ENCODE results near the gene BAD. TPM values are rescaled to one million over a fixed set of nuclear protein-coding genes. Genes with fewer than 3 reads are reported as not detected.
"Not testable (repeated sequence)": the region's sequence is repeated elsewhere in the genome, so short reads cannot be mapped to it uniquely, and the experiment has no call there.

Gene BAD
- 10 to 100 TPM; 27.6 to 38.8 (median 36.6) TPM for total RNA-seq

- ATAC-seq (peak; percentile 86 to 87), DNase-seq (peak; percentile 87)
- Mint-ChIP-seq H3K4me1 (ENCODE audit: low read depth) (peaks cover 14% of the 10 kb centered on the region), H3K36me3 (ENCODE audit: insufficient read depth) (peaks cover 6% of the 10 kb centered on the region), H3K27me3 (ENCODE audit: low read depth) (no peaks in the 10 kb centered on the region), H3K9me3 (no peaks in the 10 kb centered on the region), H3K4me3 (peak within 1 kb of the TSS; percentile 85)
These were observed at the start of gene BAD for GRCh38 chr11:64284048-64284961. Gene BAD, minus strand, starts transcription at chr11:64284665. Its CDS starts 297 bp downstream, at chr11:64284368.

- Mint-ChIP-seq H3K36me3 (ENCODE audit: insufficient read depth) (peaks cover 6% of the 10 kb centered on the region), H3K4me1 (ENCODE audit: low read depth) (peaks cover 15% of the 10 kb centered on the region), H3K27me3 (ENCODE audit: low read depth) (no peaks in the 10 kb centered on the region), H3K4me3 (no peak overlapping the region), H3K9me3 (no peaks in the 10 kb centered on the region)
- ATAC-seq: no peak
- no peak for DNase-seq
These were observed 49.1 kb upstream of the BAD start for GRCh38 chr11:64333556-64333955.

GRCh38 chr11:64331569-64332371 lies 47.3 kb upstream of the BAD start:
- DNase-seq: peak; percentile 62
- H3K27me3 Mint-ChIP-seq (ENCODE audit: low read depth): no peaks in the 10 kb centered on the region
- H3K4me1 Mint-ChIP-seq (ENCODE audit: low read depth): peaks cover 12% of the 10 kb centered on the region
- H3K36me3 Mint-ChIP-seq (ENCODE audit: insufficient read depth): no peaks in the 10 kb centered on the region
- peak; percentile 79 for ATAC-seq
- no peaks in the 10 kb centered on the region for H3K9me3 Mint-ChIP-seq
- peak overlapping the region; percentile 0 for H3K4me3 Mint-ChIP-seq

- H3K27me3 Mint-ChIP-seq (ENCODE audit: low read depth): no peaks in the 10 kb centered on the region
- DNase-seq (no peak), ATAC-seq (no peak)
- H3K4me1 Mint-ChIP-seq (ENCODE audit: low read depth): peaks cover 12% of the 10 kb centered on the region
- no peaks in the 10 kb centered on the region for H3K9me3 Mint-ChIP-seq
- H3K36me3 Mint-ChIP-seq (ENCODE audit: insufficient read depth): no peaks in the 10 kb centered on the region
- no peak overlapping the region for H3K4me3 Mint-ChIP-seq
These were observed 46.4 kb upstream of the BAD start for GRCh38 chr11:64330888-64331287.

- peaks cover 8% of the 10 kb centered on the region for H3K4me1 Mint-ChIP-seq (ENCODE audit: low read depth)
- no peaks in the 10 kb centered on the region for H3K27me3 Mint-ChIP-seq (ENCODE audit: low read depth)
- no peaks in the 10 kb centered on the region for H3K36me3 Mint-ChIP-seq (ENCODE audit: insufficient read depth)
- ATAC-seq (no peak), DNase-seq (no peak)
- no peak overlapping the region for H3K4me3 Mint-ChIP-seq
- no peaks in the 10 kb centered on the region for H3K9me3 Mint-ChIP-seq
These were observed 43.5 kb upstream of the BAD start for GRCh38 chr11:64327993-64328392.

- H3K9me3 Mint-ChIP-seq: no peaks in the 10 kb centered on the region
- no peaks in the 10 kb centered on the region for H3K27me3 Mint-ChIP-seq (ENCODE audit: low read depth)
- H3K36me3 Mint-ChIP-seq (ENCODE audit: insufficient read depth): no peaks in the 10 kb centered on the region
- ATAC-seq (no peak), DNase-seq (no peak)
- H3K4me1 Mint-ChIP-seq (ENCODE audit: low read depth): peaks cover 8% of the 10 kb centered on the region
- H3K4me3 Mint-ChIP-seq: no peak overlapping the region
These were observed 42.9 kb upstream of the BAD start for GRCh38 chr11:64327375-64327774.

- peaks cover 10% of the 10 kb centered on the region for H3K36me3 Mint-ChIP-seq (ENCODE audit: insufficient read depth)
- DNase-seq (no peak), ATAC-seq (no peak)
- no peaks in the 10 kb centered on the region for H3K9me3 Mint-ChIP-seq
- no peak overlapping the region for H3K4me3 Mint-ChIP-seq
- H3K27me3 Mint-ChIP-seq (ENCODE audit: low read depth): no peaks in the 10 kb centered on the region
- no peaks in the 10 kb centered on the region for H3K4me1 Mint-ChIP-seq (ENCODE audit: low read depth)
These were observed 40.4 kb upstream of the BAD start for GRCh38 chr11:64324692-64325469.

- not testable (repeated sequence) for H3K36me3 Mint-ChIP-seq (ENCODE audit: insufficient read depth); H3K4me3 Mint-ChIP-seq; H3K4me1 Mint-ChIP-seq (ENCODE audit: low read depth); H3K27me3 Mint-ChIP-seq (ENCODE audit: low read depth); DNase-seq; ATAC-seq; H3K9me3 Mint-ChIP-seq
These were observed 39.5 kb upstream of the BAD start for GRCh38 chr11:64323984-64324383.

GRCh38 chr11:64323373-64323772 lies 38.9 kb upstream of the BAD start:
- peaks cover 10% of the 10 kb centered on the region for H3K36me3 Mint-ChIP-seq (ENCODE audit: insufficient read depth)
- ATAC-seq (no peak), DNase-seq (no peak)
- H3K9me3 Mint-ChIP-seq: no peaks in the 10 kb centered on the region
- H3K4me1 Mint-ChIP-seq (ENCODE audit: low read depth): peaks cover 9% of the 10 kb centered on the region
- no peaks in the 10 kb centered on the region for H3K27me3 Mint-ChIP-seq (ENCODE audit: low read depth)
- H3K4me3 Mint-ChIP-seq: no peak overlapping the region

GRCh38 chr11:64322925-64323260 lies 38.4 kb upstream of the BAD start:
- Mint-ChIP-seq H3K4me1 (ENCODE audit: low read depth) (peaks cover 12% of the 10 kb centered on the region), H3K27me3 (ENCODE audit: low read depth) (no peaks in the 10 kb centered on the region), H3K9me3 (no peaks in the 10 kb centered on the region), H3K36me3 (ENCODE audit: insufficient read depth) (peaks cover 10% of the 10 kb centered on the region), H3K4me3 (no peak overlapping the region)
- ATAC-seq (no peak), DNase-seq (no peak)

- H3K4me1 Mint-ChIP-seq (ENCODE audit: low read depth): peaks cover 15% of the 10 kb centered on the region
- DNase-seq: no peak
- peaks cover 13% of the 10 kb centered on the region for H3K36me3 Mint-ChIP-seq (ENCODE audit: insufficient read depth)
- no peaks in the 10 kb centered on the region for H3K9me3 Mint-ChIP-seq
- H3K4me3 Mint-ChIP-seq: no peak overlapping the region
- H3K27me3 Mint-ChIP-seq (ENCODE audit: low read depth): no peaks in the 10 kb centered on the region
- no peak for ATAC-seq
These were observed 37.1 kb upstream of the BAD start for GRCh38 chr11:64321533-64321932.

GRCh38 chr11:64321026-64321425 lies 36.6 kb upstream of the BAD start:
- no peak overlapping the region for H3K4me3 Mint-ChIP-seq
- peaks cover 19% of the 10 kb centered on the region for H3K4me1 Mint-ChIP-seq (ENCODE audit: low read depth)
- H3K36me3 Mint-ChIP-seq (ENCODE audit: insufficient read depth): peaks cover 14% of the 10 kb centered on the region
- H3K27me3 Mint-ChIP-seq (ENCODE audit: low read depth): no peaks in the 10 kb centered on the region
- no peaks in the 10 kb centered on the region for H3K9me3 Mint-ChIP-seq
- no peak for DNase-seq
- no peak for ATAC-seq

GRCh38 chr11:64320556-64320955 lies 36.1 kb upstream of the BAD start:
- ATAC-seq: no peak

More at GRCh38 chr11:64320556-64320955, 36.1 kb upstream of the BAD start:
- Mint-ChIP-seq H3K27me3 (ENCODE audit: low read depth) (no peaks in the 10 kb centered on the region), H3K9me3 (no peaks in the 10 kb centered on the region), H3K4me1 (ENCODE audit: low read depth) (peaks cover 19% of the 10 kb centered on the region), H3K4me3 (no peak overlapping the region), H3K36me3 (ENCODE audit: insufficient read depth) (peaks cover 14% of the 10 kb centered on the region)
- DNase-seq: no peak
